ENCODE data around the gene XIAP. TPM values are rescaled to one million over a fixed set of nuclear protein-coding genes. Genes with fewer than 3 reads are reported as not detected.
A peak's percentile ranks its signal among the peaks of the same experiment; 100 is the strongest.
"Not testable (repeated sequence)": the region's sequence is repeated elsewhere in the genome, so short reads cannot be mapped to it uniquely, and the experiment has no call there.

XIAP gene
- total and polyA plus RNA-seq, 2 experiments from 2014 or later: 4.9 to 39.0 TPM

DNA sequence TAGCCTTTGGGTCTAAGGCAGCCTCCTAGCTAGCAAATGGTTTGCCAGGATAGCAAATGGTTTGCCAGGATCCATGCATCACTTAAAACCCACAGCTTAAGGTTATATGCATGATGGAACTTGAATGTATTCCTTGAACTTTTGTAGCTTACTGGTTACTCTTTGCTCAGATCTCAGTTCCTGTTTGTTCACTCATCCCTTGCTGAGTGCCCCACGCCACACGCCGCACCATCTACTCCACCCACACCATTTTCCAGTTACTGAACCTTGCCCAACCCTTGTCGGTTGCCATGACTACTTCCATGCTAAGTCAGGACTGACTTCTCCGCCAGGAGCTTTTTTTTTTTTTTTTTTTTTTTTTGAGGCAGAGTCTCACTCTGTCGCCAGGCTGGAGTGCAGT, 29.5 kb upstream of the XIAP start:
- TF ChIP-seq, protein P1, sequence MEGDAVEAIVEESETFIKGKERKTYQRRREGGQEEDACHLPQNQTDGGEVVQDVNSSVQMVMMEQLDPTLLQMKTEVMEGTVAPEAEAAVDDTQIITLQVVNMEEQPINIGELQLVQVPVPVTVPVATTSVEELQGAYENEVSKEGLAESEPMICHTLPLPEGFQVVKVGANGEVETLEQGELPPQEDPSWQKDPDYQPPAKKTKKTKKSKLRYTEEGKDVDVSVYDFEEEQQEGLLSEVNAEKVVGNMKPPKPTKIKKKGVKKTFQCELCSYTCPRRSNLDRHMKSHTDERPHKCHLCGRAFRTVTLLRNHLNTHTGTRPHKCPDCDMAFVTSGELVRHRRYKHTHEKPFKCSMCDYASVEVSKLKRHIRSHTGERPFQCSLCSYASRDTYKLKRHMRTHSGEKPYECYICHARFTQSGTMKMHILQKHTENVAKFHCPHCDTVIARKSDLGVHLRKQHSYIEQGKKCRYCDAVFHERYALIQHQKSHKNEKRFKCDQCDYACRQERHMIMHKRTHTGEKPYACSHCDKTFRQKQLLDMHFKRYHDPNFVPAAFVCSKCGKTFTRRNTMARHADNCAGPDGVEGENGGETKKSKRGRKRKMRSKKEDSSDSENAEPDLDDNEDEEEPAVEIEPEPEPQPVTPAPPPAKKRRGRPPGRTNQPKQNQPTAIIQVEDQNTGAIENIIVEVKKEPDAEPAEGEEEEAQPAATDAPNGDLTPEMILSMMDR (IDR thresholded peaks at IDR 0.05; ENCODE audit: low read depth, low read length): no peak
- DNase-seq (ENCODE audit: low read depth in 1 of 2, low spot score in 1 of 2): peak in 1 of 2 donors; percentile 48
- Histone ChIP-seq H3K36me3 (no peaks in the 10 kb centered on the region), H3K9me3 (ENCODE audit: low read depth) (no peaks in the 10 kb centered on the region), H3K27ac (no peak overlapping the region), H3K27me3 (no peaks in the 10 kb centered on the region), H3K4me1 (ENCODE audit: low read depth) (no peaks in the 10 kb centered on the region), H3K4me3 (no peak overlapping the region)

DNA sequence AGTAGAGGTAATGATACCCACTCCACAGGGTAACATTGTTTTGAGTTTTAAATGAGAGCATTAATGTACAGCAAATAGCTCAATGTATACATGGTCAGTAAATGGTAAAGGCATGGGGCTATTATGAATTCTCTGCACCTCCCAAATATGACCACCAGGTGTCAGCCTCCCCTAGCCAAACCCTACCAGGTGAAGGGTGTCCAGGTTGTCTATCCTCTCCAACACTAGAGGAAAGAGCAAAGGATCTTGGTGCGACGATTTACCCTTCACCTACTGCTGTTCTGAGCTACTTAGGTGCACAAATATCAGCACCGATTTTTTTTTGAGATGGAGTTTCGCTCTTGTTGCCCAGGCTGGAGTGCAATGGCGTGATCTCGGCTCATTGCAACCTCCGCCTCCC, 26.5 kb upstream of the XIAP start:
- Histone ChIP-seq H3K9me3 (ENCODE audit: low read depth) (no peaks in the 10 kb centered on the region), H3K4me1 (ENCODE audit: low read depth) (no peaks in the 10 kb centered on the region), H3K4me3 (no peak overlapping the region), H3K27ac (no peak overlapping the region), H3K36me3 (no peaks in the 10 kb centered on the region), H3K27me3 (no peaks in the 10 kb centered on the region)
- peak; percentile 54 to 55 for DNase-seq (ENCODE audit: low read depth in 1 of 2, low spot score in 1 of 2)
- TF ChIP-seq, protein P1 (IDR thresholded peaks at IDR 0.05; ENCODE audit: low read depth, low read length): peak; percentile 63

DNA sequence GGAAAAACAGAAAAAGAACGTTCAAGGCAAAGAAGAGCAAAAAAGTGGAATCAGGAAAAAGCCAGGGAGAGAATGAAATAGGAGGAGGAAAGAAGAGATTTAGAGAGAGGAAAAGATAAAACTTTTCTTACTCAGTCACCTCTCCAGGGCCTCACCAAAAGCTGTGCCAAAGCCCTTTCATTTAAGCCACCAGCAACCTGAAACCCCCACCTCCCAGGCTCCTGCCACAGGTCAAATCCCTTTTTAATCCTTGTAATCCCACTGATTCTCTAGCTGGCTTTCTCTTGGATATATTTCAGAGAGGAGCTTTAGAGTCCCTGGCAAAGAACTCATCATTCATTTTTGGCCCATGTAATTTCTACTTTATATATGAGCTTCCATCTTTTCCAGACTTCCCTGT, 25.7 kb upstream of the XIAP start:
- Histone ChIP-seq H3K27me3 (no peaks in the 10 kb centered on the region), H3K4me3 (no peak overlapping the region), H3K4me1 (ENCODE audit: low read depth) (no peaks in the 10 kb centered on the region), H3K27ac (no peak overlapping the region), H3K9me3 (ENCODE audit: low read depth) (no peaks in the 10 kb centered on the region), H3K36me3 (no peaks in the 10 kb centered on the region)
- TF ChIP-seq, protein P1 (IDR thresholded peaks at IDR 0.05; ENCODE audit: low read depth, low read length): no peak
- no peak for DNase-seq (ENCODE audit: low read depth in 1 of 2, low spot score in 1 of 2)

DNA sequence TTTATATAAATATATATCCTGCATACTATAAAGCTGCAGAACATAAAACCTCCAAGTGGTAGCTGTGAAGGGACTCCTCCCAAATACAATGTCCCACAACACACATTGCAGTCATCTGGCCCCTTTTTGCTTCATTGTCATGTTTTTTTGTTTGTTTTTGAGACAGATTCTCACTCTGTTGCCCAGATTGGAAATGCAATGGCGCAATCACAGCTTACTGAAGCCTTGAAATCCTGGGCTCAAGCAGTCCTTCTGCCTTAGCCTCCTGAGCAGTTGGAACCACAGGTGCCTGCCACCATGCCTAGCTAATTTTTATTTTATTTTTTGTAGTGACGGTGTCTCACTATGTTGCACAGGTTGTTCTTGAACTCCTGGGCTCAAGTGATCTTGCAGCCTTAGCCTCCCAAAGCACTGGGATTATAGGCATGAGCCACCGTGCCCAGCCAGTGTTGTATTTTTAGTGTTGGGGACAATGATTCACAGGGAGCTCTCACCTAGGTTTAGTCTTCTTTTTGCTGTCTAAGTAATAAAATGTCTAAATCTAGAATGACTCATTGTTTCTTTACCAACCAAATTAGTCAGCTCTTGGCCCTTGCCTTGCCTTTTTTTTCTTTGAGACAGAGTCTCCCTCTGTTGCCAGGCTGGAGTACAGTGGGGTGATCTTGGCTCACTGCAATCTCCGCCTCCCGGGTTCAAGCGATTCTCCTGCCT, 24.0 kb upstream of the XIAP start:
- no peaks in the 10 kb centered on the region for H3K36me3 ChIP-seq
- peak in 1 of 2 donors; percentile 50 for DNase-seq (ENCODE audit: low read depth in 1 of 2, low spot score in 1 of 2)
- no peak overlapping the region for H3K4me3 ChIP-seq
- no peaks in the 10 kb centered on the region for H3K9me3 ChIP-seq (ENCODE audit: low read depth)
- no peaks in the 10 kb centered on the region for H3K4me1 ChIP-seq (ENCODE audit: low read depth)
- no peaks in the 10 kb centered on the region for H3K27me3 ChIP-seq
- no peak overlapping the region for H3K27ac ChIP-seq
- TF ChIP-seq, protein P1 (IDR thresholded peaks at IDR 0.05; ENCODE audit: low read depth, low read length): no peak

DNA sequence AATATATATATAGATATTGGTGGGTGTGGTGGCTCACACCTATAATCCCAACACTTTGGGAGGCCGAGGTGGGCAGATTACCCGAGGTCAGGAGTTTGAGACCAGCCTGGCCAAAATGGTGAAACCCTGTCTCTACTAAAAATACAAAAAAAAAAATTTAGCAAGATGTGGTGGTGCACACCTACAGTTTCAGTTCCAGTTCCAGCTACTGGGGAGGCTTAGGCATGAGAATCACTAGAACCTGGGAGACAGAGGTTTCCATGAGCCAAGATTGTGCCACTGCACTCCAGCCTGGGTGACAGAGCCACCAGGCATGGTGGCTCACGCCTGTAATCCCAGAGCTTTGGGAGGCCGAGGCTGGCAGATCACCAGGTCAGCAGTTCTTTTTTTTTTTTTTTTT, 14.7 kb upstream of the XIAP start:
- not testable (repeated sequence) for H3K36me3 ChIP-seq; H3K27me3 ChIP-seq; H3K27ac ChIP-seq; H3K4me3 ChIP-seq; H3K4me1 ChIP-seq (ENCODE audit: low read depth); H3K9me3 ChIP-seq (ENCODE audit: low read depth); DNase-seq (ENCODE audit: low read depth in 1 of 2, low spot score in 1 of 2)

DNA sequence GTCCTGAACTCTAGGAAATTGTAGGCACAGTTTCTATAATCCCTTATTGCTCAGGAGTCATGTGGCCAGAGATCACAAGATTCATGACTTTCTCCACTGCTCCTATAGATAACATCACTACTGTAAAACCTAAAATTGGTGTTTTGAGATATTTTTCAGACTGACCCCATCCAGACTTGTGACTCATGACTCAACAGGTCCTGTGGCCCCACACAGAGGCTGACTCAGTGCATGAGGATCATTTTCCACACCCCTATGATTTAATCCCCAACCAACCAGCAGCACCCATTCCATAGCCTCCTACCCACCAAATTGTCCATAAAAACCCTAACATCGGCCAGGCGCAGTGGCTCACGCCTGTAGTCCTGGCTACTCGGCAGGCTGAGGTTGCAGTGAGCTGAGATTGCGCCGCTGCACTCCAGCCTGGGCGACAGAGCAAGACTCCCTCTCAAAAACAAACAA, 13.2 kb upstream of the XIAP start:
- no peaks in the 10 kb centered on the region for H3K9me3 ChIP-seq (ENCODE audit: low read depth)
- no peak overlapping the region for H3K27ac ChIP-seq
- peak in 1 of 2 donors; percentile 74 for DNase-seq (ENCODE audit: low read depth in 1 of 2, low spot score in 1 of 2)
- TF ChIP-seq, protein P1 (IDR thresholded peaks at IDR 0.05; ENCODE audit: low read depth, low read length): no peak
- no peak overlapping the region for H3K4me3 ChIP-seq
- no peaks in the 10 kb centered on the region for H3K4me1 ChIP-seq (ENCODE audit: low read depth)
- no peaks in the 10 kb centered on the region for H3K36me3 ChIP-seq
- H3K27me3 ChIP-seq: no peaks in the 10 kb centered on the region
